GM12874 (cell line): ENCODE results near the gene PTER.

Experiments
- TF ChIP-seq, protein P1 (sequence below): IDR thresholded peaks from 2 replicates; pipeline ENCODE4 v1.5.1; 2011; ENCODE audit warnings: low read depth, mild to moderate bottlenecking, control low read depth, low read length, moderate library complexity; ENCODE audit not compliant: insufficient read depth

Gene PTER

DNA sequence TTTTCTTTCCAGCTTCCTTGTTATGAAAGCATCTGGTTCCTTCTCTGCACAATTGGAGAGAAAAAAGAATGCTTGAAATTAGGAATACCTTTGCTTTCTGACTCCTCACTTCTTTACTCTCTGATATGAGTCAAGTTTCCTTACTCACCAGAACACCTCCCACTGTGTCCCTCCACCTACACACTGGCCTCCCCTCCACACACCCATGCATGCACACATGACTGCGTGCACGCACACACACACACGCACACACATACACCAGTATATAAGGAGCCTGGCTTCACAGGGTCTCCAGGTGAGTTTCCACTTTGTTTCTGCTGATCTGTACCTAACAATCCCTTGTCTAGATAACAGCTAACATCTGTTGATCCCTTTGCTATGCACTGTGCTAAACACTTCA lies 11.4 kb upstream of the PTER start:
- TF ChIP-seq, protein P1, sequence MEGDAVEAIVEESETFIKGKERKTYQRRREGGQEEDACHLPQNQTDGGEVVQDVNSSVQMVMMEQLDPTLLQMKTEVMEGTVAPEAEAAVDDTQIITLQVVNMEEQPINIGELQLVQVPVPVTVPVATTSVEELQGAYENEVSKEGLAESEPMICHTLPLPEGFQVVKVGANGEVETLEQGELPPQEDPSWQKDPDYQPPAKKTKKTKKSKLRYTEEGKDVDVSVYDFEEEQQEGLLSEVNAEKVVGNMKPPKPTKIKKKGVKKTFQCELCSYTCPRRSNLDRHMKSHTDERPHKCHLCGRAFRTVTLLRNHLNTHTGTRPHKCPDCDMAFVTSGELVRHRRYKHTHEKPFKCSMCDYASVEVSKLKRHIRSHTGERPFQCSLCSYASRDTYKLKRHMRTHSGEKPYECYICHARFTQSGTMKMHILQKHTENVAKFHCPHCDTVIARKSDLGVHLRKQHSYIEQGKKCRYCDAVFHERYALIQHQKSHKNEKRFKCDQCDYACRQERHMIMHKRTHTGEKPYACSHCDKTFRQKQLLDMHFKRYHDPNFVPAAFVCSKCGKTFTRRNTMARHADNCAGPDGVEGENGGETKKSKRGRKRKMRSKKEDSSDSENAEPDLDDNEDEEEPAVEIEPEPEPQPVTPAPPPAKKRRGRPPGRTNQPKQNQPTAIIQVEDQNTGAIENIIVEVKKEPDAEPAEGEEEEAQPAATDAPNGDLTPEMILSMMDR: no peak

DNA sequence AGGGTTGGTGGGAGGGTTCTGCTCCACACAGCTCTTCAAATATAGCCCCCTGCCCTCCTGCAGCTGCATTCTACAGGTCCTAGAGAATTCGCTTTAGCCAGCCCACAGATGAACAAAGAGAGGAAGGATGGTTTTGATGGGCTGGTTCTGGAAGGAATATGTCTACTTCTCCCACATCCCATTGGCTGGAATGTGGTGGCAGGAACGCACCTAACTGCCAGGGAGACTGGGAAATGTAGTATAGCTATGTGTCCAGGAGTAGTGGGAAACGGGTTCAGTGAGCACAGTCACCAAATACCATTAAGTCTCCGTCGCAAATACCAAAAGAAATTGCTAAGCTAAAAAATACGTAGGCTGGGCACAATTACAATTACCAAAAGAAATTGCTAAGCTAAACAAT lies 7.3 kb upstream of the PTER start:
- TF ChIP-seq, protein P1: no peak

DNA sequence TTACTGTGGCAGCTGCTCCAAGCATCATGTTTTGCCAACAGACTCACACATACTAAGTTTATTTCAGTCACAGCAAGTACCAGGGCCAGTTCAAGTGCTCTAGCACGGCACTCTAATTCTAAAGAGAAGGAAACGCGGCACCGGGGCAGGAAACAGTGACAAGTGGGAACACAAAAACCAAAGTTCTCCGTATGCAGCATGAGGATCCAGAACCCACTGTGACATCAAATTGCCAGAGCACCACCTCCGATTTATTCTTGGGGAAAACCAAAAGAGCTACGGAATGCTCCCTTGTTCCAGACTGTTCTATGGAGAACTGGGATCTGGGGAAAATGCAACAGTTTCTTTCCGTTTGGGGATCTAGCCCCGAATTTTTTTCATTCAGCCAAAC lies 448 bp upstream of the PTER start:
- TF ChIP-seq, protein P1: no peak

DNA sequence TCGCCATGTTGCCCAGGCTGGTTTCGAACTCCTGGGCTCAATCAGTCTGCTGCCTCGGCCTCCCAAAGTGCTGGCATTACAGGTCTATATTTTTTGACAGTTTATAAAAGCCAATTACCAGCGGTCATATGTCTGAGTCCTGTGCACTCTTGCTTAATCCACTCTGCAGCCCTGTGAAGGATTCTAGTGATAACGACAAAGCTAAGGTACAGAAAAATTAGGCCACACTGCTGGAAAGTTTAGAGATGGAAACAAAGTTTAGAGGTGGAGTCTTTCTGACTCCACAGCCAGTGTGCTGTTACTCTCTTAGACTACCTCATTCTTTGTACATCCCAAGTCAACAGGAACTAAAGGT lies 707 bp downstream of the PTER start:
- TF ChIP-seq, protein P1: no peak

DNA sequence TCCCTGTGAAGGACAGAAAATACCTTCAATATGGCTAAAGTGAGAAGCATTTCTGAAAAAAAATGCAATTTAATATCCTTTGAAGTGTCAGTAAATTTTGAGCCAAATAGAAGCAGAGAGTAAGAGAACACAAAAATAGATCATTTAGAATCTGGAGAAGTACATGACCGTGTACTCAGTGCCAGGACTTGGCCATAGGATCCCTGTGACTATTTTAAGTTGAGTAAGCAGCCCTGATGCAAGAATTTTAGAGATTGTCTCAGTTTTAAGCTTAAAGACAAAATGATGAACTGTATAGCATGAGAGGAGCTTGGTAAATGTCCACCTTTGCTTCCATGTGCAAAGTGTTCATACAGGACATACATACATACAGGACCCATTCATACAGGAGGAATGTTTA lies 2.5 kb downstream of the PTER start:
- TF ChIP-seq, protein P1: no peak

DNA sequence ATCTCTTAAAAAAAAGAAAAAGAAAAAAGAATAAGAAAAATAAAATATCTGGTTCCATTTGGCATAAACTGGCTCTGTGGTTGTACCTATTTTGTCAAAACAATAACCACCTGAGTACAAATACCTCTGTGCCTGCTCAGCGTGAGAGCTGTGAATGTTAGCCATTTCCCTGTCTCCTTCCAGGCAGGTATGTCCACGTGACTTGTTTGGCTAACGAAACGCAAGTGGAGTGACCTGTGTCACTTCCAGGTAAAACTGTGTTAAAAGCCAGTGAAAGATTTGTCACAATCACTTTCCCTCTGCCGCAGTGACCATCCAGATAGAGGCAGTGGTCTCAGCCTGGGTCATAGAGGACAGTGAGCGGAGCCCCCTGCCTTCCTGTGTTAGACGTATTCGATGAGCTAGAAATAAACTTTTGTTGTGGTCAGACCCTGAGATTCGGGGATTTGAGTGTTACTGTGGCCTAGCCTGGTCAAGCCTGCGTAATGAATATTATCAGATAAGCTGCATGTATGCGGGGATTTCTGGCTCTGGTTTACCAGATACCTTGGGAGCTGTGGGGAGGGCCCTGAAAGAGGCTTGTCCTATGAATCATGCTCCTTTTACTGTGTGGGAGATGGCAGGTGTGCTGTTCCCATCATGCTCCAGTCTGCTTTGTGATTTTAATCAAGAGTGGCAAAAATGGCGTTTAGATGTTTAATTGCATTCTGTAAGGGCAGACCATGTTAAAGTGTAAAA lies 3.8 kb downstream of the PTER start:
- TF ChIP-seq, protein P1: no peak

DNA sequence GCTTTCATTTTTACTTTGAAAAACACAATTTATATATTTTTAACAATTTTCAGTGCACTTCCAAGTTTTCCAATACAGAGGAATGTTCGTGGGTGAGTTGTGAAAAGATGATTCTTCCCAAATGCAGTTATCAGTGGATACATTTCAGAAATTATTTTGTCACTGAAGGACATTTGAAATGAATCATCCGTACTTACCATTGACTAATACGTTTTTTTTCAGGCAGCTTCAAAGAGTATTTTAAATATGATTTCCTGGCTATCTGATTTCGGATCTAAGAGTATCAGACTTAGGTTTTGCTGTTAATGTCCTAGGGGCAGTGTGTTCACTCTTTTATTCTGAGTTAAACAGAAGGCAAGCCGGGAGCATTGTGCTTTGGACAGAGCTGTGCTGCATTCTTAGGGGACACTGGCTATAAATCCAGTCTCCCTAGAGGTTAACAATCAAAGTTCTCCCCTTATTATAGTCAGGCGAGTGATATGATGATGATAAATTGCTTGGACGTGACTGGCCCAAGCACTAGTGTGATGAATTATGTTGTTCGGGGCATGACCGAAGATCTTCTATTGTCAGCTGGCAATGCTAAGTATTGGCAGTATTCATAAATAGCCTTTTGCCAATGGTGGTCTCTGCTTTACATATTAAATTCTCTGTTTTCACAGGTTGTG lies 4.5 kb downstream of the PTER start:
- TF ChIP-seq, protein P1: no peak
